Nephron (organoid): Measurements from ENCODE around the gene ARHGEF18.
"Not testable (repeated sequence)": the region's sequence is repeated elsewhere in the genome, so short reads cannot be mapped to it uniquely, and the experiment has no call there.

Experiments
- H3K27ac Mint-ChIP-seq, 3 experiments: 2 replicates each; pipeline ENCODE4 v1.8.0; 2020; ENCODE audit warnings: mixed read lengths in 3 of 3, mild to moderate bottlenecking in 2 of 3, moderate library complexity in 1 of 3
- H3K27me3 Mint-ChIP-seq: 2 replicates; pipeline ENCODE4 v1.8.0; 2021; ENCODE audit warnings: low read depth, mild to moderate bottlenecking, moderate library complexity, mixed read lengths
- H3K36me3 Mint-ChIP-seq: 2 replicates; pipeline ENCODE4 v1.8.0; 2020; ENCODE audit warnings: low read depth, mixed read lengths
- H3K4me1 Mint-ChIP-seq: 2 replicates; pipeline ENCODE4 v1.8.0; 2020; ENCODE audit warnings: mixed read lengths
- H3K4me3 Mint-ChIP-seq, 3 experiments: 2 replicates each; pipeline ENCODE4 v1.8.0; 2020; ENCODE audit warnings: mild to moderate bottlenecking in 3 of 3, mixed read lengths in 3 of 3, moderate library complexity in 2 of 3
- H3K9me3 Mint-ChIP-seq: 2 replicates; pipeline ENCODE4 v1.8.0; 2020; ENCODE audit warnings: mixed read lengths
- CTCF ChIP-seq, 3 experiments: fragments of 200-600 bp; sonication (generic); IDR thresholded peaks; one replicate each; pipeline ENCODE4 v1.5.0; 2021; ENCODE audit warnings: antibody characterized with exemption in 3 of 3; ENCODE audit not compliant: unreplicated experiment in 3 of 3

ARHGEF18 gene

GRCh38 chr19:7340959-7341837 lies 7.5 kb upstream of the ARHGEF18 start:
- peak overlapping the region in 1 of 3 experiments; percentile 58 for H3K27ac Mint-ChIP-seq
- no peak overlapping the region for H3K4me3 Mint-ChIP-seq
- no peaks in the 10 kb centered on the region for H3K9me3 Mint-ChIP-seq
- no peaks in the 10 kb centered on the region for H3K36me3 Mint-ChIP-seq
- H3K4me1 Mint-ChIP-seq = no peaks in the 10 kb centered on the region
- TF ChIP-seq CTCF (IDR thresholded peaks at IDR 0.05; ENCODE audit: unreplicated experiment in 3 of 3) = peak; percentile 92 to 97 (median 93)
- H3K27me3 Mint-ChIP-seq = peaks cover 4% of the 10 kb centered on the region

- Mint-ChIP-seq H3K9me3 (no peaks in the 10 kb centered on the region), H3K36me3 (no peaks in the 10 kb centered on the region), H3K4me3 (no peak overlapping the region), H3K4me1 (no peaks in the 10 kb centered on the region), H3K27me3 (peaks cover 4% of the 10 kb centered on the region), H3K27ac (no peak overlapping the region)
- no peak for TF ChIP-seq CTCF (IDR thresholded peaks at IDR 0.05; ENCODE audit: unreplicated experiment in 3 of 3)
Measured at GRCh38 chr19:7342143-7342542, 6.6 kb upstream of the ARHGEF18 start.

- TF ChIP-seq CTCF (IDR thresholded peaks at IDR 0.05; ENCODE audit: unreplicated experiment in 3 of 3) = no peak
- Mint-ChIP-seq H3K4me3 (no peak overlapping the region), H3K27ac (no peak overlapping the region), H3K27me3 (peaks cover 7% of the 10 kb centered on the region), H3K9me3 (peaks cover 4% of the 10 kb centered on the region), H3K4me1 (no peaks in the 10 kb centered on the region), H3K36me3 (no peaks in the 10 kb centered on the region)
Measured at GRCh38 chr19:7346488-7346971, 2.2 kb upstream of the ARHGEF18 start.

GRCh38 chr19:7346997-7347396 lies 1.7 kb upstream of the ARHGEF18 start:
- not testable (repeated sequence) for H3K9me3 Mint-ChIP-seq, H3K27me3 Mint-ChIP-seq, H3K36me3 Mint-ChIP-seq, H3K27ac Mint-ChIP-seq, H3K4me3 Mint-ChIP-seq, H3K4me1 Mint-ChIP-seq

- Mint-ChIP-seq H3K9me3 (peaks cover 14% of the 10 kb centered on the region), H3K36me3 (no peaks in the 10 kb centered on the region), H3K4me1 (peaks cover 2% of the 10 kb centered on the region), H3K27ac (no peak overlapping the region), H3K4me3 (no peak overlapping the region), H3K27me3 (peaks cover 7% of the 10 kb centered on the region)
- TF ChIP-seq CTCF (IDR thresholded peaks at IDR 0.05; ENCODE audit: unreplicated experiment in 3 of 3) = no peak
Measured at GRCh38 chr19:7349231-7349591, 474 bp downstream of the ARHGEF18 start.

GRCh38 chr19:7349961-7350711 lies 1.4 kb downstream of the ARHGEF18 start:
- Mint-ChIP-seq H3K4me3 (no peak overlapping the region), H3K27me3 (peaks cover 7% of the 10 kb centered on the region), H3K27ac (no peak overlapping the region), H3K4me1 (peaks cover 7% of the 10 kb centered on the region), H3K36me3 (no peaks in the 10 kb centered on the region), H3K9me3 (peaks cover 16% of the 10 kb centered on the region)
- TF ChIP-seq CTCF (IDR thresholded peaks at IDR 0.05; ENCODE audit: unreplicated experiment in 3 of 3) = no peak
